ENCODE results near the gene QSOX1. TPM values are rescaled to one million over a fixed set of nuclear protein-coding genes. Genes with fewer than 3 reads are reported as not detected.

The QSOX1 gene
- total RNA-seq, 1 experiment from 2014 or later = 12.1 TPM

- Mint-ChIP-seq H3K27ac (ENCODE audit: unreplicated experiment) (no peak overlapping the region), H3K4me3 (ENCODE audit: unreplicated experiment) (no peak overlapping the region), H3K9me3 (ENCODE audit: unreplicated experiment) (no peaks in the 10 kb centered on the region), H3K4me1 (ENCODE audit: low read depth, unreplicated experiment) (no peaks in the 10 kb centered on the region), H3K36me3 (ENCODE audit: insufficient read depth, unreplicated experiment) (no peaks in the 10 kb centered on the region), H3K27me3 (ENCODE audit: insufficient read depth, unreplicated experiment) (no peaks in the 10 kb centered on the region)
- ChIA-PET CTCF (interaction anchor here (0.5 to 3.8 kb wide), 17 partner anchors 9 to 473 kb away, joined by 3 to 26 read pairs (median 4); partner anchors contain the start of genes QSOX1 and TOR1AIP1), POLR2A (interaction anchor here (1.0 kb wide), 1 partner anchor 22 kb away, joined by 3 read pairs; no protein-coding TSS in a partner anchor)
- no peaks in the 10 kb centered on the region for H3K9me3 ChIP-seq
- no TSS peak for BruUV-seq (replicated peaks)
- intact Hi-C loops (cut with micrococcal nuclease; ENCODE audit: unreplicated experiment) = loop anchor here (1.0 to 2.0 kb wide), 3 partner anchors 63 to 473 kb away; no protein-coding TSS in a partner anchor
- TF ChIP-seq CTCF (IDR thresholded peaks at IDR 0.05; ENCODE audit: insufficient read depth in 1 of 2, low read depth in 1 of 2, low read length in 1 of 2, severe bottlenecking in 1 of 2, unreplicated experiment in 1 of 2) = no peak
- H3K4me3 ChIP-seq (ENCODE audit: low read depth, low read length) = no peak overlapping the region
- H3K27me3 ChIP-seq (replicated peaks; ENCODE audit: control insufficient read depth, insufficient read depth, low read length) = no peaks in the 10 kb centered on the region
- DNase-seq = no peak
- no peaks in the 10 kb centered on the region for H3K4me1 ChIP-seq
- H3K36me3 ChIP-seq (ENCODE audit: control insufficient read depth, insufficient read depth, low read length) = no peaks in the 10 kb centered on the region
Measured at GRCh38 chr1:180179162-180179957, 24.7 kb downstream of the QSOX1 start.

GRCh38 chr1:180181048-180181447 lies 26.4 kb downstream of the QSOX1 start:
- BruUV-seq (replicated peaks) = no TSS peak

More at GRCh38 chr1:180181048-180181447, 26.4 kb downstream of the QSOX1 start:
- ChIA-PET CTCF (interaction anchor here (3.8 kb wide), 1 partner anchor 13 kb away, joined by 26 read pairs; no protein-coding TSS in a partner anchor), POLR2A (no interaction called here)
- H3K4me3 Mint-ChIP-seq (ENCODE audit: unreplicated experiment) = no peak overlapping the region
- Histone ChIP-seq H3K9me3 (no peaks in the 10 kb centered on the region), H3K4me3 (ENCODE audit: low read depth, low read length) (no peak overlapping the region), H3K4me1 (no peaks in the 10 kb centered on the region), H3K27me3 (replicated peaks; ENCODE audit: control insufficient read depth, insufficient read depth, low read length) (no peaks in the 10 kb centered on the region), H3K36me3 (ENCODE audit: control insufficient read depth, insufficient read depth, low read length) (no peaks in the 10 kb centered on the region)
- intact Hi-C loops (cut with micrococcal nuclease; ENCODE audit: unreplicated experiment) = no loop called here
- peak in 1 of 2 experiments; percentile 28 for DNase-seq
- peak; percentile 5 to 23 for TF ChIP-seq CTCF (IDR thresholded peaks at IDR 0.05; ENCODE audit: insufficient read depth in 1 of 2, low read depth in 1 of 2, low read length in 1 of 2, severe bottlenecking in 1 of 2, unreplicated experiment in 1 of 2)
- H3K9me3 Mint-ChIP-seq (ENCODE audit: unreplicated experiment) = no peaks in the 10 kb centered on the region
- no peaks in the 10 kb centered on the region for H3K4me1 Mint-ChIP-seq (ENCODE audit: low read depth, unreplicated experiment)
- no peak overlapping the region for H3K27ac Mint-ChIP-seq (ENCODE audit: unreplicated experiment)
- H3K36me3 Mint-ChIP-seq (ENCODE audit: insufficient read depth, unreplicated experiment) = no peaks in the 10 kb centered on the region
- H3K27me3 Mint-ChIP-seq (ENCODE audit: insufficient read depth, unreplicated experiment) = no peaks in the 10 kb centered on the region
